ENCODE measurements around the gene FASTKD1. TPM values are rescaled to one million over a fixed set of nuclear protein-coding genes. Genes with fewer than 3 reads are reported as not detected.

The FASTKD1 gene
- polyA plus RNA-seq, 4 donors: 26.8 to 47.3 (median 36.4) TPM

DNA sequence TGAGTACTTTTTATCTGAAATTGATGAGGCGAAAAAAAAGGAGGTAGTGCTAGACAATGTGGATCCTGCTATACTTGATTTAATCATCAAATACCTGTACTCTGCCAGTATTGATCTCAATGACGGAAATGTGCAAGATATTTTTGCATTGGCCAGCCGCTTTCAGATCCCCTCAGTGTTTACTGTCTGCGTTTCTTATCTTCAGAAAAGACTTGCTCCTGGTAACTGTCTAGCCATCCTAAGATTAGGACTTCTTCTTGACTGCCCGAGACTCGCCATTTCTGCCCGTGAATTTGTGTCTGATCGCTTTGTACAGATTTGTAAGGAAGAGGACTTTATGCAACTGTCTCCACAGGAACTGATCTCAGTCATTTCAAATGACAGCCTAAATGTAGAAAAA, 63.7 kb downstream of the FASTKD1 start:
- no peak for DNase-seq (ENCODE audit: low read depth in 4 of 4, low spot score in 2 of 4)

DNA sequence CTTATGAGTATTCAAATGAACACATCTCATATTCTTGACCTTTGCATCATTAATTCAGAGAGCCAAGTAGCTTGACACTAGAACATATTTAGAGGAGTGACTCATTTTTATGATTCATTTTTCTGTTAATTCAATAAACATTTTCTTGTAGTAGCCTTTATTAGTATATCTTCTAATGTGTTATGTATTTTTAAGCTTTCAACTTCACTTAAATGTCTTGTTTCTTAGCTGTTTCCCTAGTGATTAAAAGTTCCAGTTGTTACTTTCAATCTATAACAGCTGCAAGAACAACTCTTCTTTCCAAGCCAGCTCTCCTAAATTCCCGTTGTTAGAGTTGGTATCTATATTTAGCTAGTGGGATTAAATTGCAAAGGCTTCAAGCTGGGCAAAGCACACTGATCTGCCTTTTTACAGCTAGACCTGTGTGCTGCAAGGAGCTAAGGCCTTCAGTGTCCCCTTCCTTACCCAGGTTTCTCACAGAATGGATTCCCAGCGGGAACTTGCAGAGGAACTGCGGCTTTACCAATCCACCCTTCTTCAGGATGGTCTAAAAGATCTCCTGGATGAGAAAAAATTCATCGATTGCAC, 64.3 kb downstream of the FASTKD1 start, which contains the start of gene KLHL41:
Gene KLHL41 (plus strand): TSS at position 405 of the 588 bp plus-strand sequence. CDS start 77 bp downstream, at position 482.
- peak in 1 of 4 donors; percentile 2 for DNase-seq (ENCODE audit: low read depth in 4 of 4, low spot score in 2 of 4)

DNA sequence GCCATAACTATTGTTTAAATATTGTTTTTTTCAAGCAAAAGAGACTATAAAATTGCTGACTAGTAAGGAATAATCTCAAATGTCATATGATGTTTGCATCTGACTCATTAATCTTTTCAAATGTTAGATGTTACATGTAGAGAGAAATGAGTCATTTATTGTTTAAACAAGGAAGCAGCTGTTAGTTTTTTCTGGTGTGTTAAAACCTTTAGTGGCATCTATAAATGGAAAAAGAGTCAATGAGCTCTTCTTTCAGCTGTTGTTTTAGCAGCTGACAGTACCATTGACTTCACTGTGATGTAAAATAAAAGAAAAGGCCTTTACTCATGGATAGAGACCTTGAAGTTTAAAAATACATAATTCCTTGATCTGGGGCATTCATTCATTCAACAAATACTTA, 66.0 kb downstream of the FASTKD1 start:
- DNase-seq (ENCODE audit: low read depth in 4 of 4, low spot score in 2 of 4): no peak

DNA sequence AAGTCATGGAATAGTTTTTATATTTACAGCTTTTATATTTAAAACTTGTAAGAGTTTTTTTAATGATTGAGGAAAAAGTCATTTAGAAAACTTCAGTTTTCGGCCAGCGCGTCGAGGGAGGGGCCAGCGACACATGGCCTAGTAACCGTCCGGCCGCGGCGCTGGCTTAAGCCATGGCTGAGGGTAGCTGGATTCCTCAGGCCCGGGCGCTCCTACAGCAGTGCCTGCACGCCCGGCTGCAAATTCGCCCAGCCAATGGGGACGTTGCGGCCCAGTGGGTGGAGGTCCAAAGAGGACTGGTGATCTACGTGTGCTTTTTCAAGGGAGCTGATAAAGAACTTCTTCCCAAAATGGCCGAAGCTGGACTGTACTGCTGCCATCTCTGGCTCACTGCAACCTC, 69.0 kb downstream of the FASTKD1 start:
- no peak for DNase-seq (ENCODE audit: low read depth in 4 of 4, low spot score in 2 of 4)

DNA sequence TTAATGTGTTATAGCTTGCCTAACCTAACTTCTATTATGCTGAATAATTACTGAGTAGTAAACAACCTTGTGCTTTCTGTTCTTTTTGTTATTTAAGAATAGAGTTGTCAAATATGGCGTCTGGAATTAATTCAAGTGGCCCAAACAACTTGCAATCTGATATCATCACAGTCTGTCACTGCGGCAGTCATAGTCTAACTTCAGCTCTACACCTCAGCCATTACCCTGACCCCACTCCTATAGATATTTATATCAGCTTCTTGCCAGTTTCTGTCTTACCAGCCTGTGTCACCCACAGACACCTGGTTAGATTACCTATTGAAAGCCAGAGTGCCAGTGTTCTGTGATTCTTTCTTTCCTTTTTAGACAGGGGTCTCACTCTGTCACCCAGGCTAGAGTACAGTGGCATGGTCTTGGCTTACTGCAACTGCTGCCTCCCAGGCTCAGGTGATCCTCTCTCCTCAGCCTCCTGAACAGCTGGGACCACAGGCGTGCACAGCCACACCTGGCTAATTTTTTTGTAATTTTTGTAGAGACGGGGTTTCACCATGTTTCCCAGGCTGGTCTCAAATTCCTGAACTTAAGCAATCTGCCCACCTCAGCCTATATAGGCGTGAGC, 78.2 kb downstream of the FASTKD1 start:
- no peak for DNase-seq (ENCODE audit: low read depth in 4 of 4, low spot score in 2 of 4)

GRCh38 chr2:169493360-169493759, 80.3 kb downstream of the FASTKD1 start:
- no peak for DNase-seq (ENCODE audit: low read depth in 4 of 4, low spot score in 2 of 4)

GRCh38 chr2:169491378-169491777, 82.3 kb downstream of the FASTKD1 start:
- no peak for DNase-seq (ENCODE audit: low read depth in 4 of 4, low spot score in 2 of 4)

- DNase-seq (ENCODE audit: low read depth in 4 of 4, low spot score in 2 of 4): no peak
Measured at GRCh38 chr2:169490834-169491233, 82.8 kb downstream of the FASTKD1 start.

DNA sequence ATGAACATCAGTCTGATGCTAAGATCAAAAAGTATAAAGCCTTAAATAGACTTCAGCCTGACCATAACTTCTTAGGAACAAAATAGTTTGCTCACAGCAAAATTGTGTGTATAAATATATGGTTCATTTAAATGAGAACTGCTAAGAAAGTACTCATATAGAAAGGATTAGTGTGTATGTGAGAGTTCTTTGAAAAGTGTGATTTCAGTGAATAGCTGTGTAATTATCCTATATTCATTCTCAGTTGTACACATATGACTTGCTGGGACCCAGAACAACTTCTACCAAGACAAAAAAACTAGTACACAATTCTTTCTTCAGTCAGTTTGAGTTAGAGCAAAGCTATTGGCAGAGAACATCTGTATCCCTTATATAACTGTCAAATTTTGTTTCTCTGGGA, 87.2 kb downstream of the FASTKD1 start:
- no peak for DNase-seq (ENCODE audit: low read depth in 4 of 4, low spot score in 2 of 4)

DNA sequence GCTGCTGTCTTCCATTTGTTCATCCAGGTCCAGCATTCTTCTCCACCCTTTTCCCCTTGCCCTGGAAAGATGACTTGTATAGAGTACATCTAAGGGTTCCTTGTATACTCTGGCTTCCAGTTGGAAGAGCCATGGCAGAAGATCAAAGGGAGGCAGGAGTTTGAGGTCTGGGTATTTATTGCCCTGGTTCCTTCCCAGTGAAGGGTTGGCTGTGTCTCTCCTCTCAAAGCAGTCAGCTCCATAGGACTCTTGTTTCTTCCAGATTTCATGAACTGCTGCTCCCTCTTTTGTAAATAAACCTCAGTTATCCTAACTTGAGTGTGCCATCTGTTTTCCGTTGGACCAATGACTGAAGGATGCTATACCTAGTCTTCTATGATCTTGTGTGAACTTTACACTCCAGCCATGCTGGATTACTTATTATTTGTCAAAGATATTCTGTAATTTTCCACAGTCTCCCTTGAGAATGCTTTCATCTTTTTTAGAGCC, 88.0 kb downstream of the FASTKD1 start:
- no peak for DNase-seq (ENCODE audit: low read depth in 4 of 4, low spot score in 2 of 4)

- DNase-seq (ENCODE audit: low read depth in 4 of 4, low spot score in 2 of 4): no peak
Measured at GRCh38 chr2:169480079-169480465, 93.6 kb downstream of the FASTKD1 start.

Other genes starting within 250 kb of the FASTKD1 start
- 100 to 1,000 TPM in 3 of 4 donors, 10 to 100 TPM in 1; 90.5 to 211 (median 153) TPM for gene LRP2, start 211.3 kb downstream of the FASTKD1 start, polyA plus RNA-seq (ENCODE audit: insufficient read length in 4 of 4)
- gene BBS5, start 94.4 kb downstream of the FASTKD1 start, polyA plus RNA-seq (ENCODE audit: insufficient read length in 4 of 4): 10 to 100 TPM; 10.6 to 18.3 (median 14.0) TPM
- gene KLHL41, start 64.2 kb downstream of the FASTKD1 start, polyA plus RNA-seq (ENCODE audit: insufficient read length in 4 of 4): 1 to 10 TPM in 3 of 4 donors, under 1 TPM in 1; 0.76 to 2.7 (median 1.5) TPM
- gene PPIG, start 10.5 kb upstream of the FASTKD1 start, polyA plus RNA-seq (ENCODE audit: insufficient read length in 4 of 4): 100 to 1,000 TPM in 3 of 4 donors, 10 to 100 TPM in 1; 84.1 to 111 (median 102) TPM
- gene CFAP210, start 120.5 kb upstream of the FASTKD1 start, polyA plus RNA-seq (ENCODE audit: insufficient read length in 4 of 4): 1 to 10 TPM; 1.6 to 3.1 (median 2.6) TPM
- gene PHOSPHO2, start 120.6 kb upstream of the FASTKD1 start, polyA plus RNA-seq (ENCODE audit: insufficient read length in 4 of 4): 10 to 100 TPM; 10.3 to 19.7 (median 14.7) TPM
- 10 to 100 TPM; 25.9 to 41.5 (median 35.4) TPM for gene KLHL23, start 160.0 kb upstream of the FASTKD1 start, polyA plus RNA-seq (ENCODE audit: insufficient read length in 4 of 4)
- 100 to 1,000 TPM; 165 to 206 (median 183) TPM for gene SSB, start 225.0 kb upstream of the FASTKD1 start, polyA plus RNA-seq (ENCODE audit: insufficient read length in 4 of 4)

Data from left renal cortex interstitium (tissue), 4 donors.